HG03378 (cell line): ENCODE data around the gene FRK.
A peak's percentile ranks its signal among the peaks of the same experiment; 100 is the strongest.
"Not testable (repeated sequence)": the region's sequence is repeated elsewhere in the genome, so short reads cannot be mapped to it uniquely, and the experiment has no call there.

ENCODE experiments used
- ATAC-seq: cut with Tn5 transposase; IDR thresholded peaks from one replicate; pipeline ENCODE4 v1.9.1; 2021; ENCODE audit warnings: mild to moderate bottlenecking, moderate library complexity; ENCODE audit not compliant: unreplicated experiment

FRK gene

DNA sequence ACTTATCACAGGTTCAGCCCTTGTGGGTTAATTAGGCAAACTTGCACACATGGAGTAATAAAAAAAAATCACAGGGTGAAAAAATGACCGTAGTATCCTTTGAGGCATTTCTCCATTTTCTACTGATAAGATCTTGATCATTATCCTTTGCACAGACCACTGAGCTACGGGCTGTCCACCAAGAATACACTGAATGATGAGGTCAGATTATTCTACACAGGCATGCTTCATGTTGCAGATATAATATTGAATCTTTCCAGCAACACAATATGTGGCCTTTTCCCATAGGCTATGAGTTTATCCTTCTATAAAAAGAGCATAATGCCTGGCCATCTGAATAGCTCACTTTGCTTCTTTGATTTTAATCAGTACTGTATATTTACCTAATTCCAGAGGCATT, 168.9 kb downstream of the FRK start:
- no peak for ATAC-seq

DNA sequence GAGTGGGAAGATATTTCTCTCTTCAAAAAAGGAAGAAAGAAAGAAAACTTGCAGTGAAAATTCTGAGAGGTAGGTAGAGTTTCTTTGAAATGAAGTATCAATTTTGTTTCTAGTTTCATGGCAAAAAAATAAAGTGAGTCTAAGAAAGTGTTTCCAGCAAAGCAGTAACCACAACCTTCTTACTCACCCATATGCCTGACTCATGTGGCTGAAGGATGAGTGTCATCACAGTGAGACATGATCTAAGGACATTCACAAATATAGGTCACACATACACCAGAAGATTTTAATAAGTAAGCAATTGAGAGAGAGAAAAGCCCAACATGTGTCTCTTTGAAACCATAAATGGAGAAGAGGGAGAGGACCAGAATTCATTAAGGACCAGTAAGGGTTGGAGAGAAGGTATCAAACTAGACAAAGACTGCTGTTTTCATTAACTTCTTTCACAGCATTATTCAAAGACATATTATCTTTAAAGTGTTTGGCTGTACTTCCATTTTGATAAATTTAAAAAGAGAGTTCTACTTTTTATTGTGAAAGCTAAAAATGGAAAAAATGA, 169.5 kb downstream of the FRK start:
- peak; percentile 98 for ATAC-seq

DNA sequence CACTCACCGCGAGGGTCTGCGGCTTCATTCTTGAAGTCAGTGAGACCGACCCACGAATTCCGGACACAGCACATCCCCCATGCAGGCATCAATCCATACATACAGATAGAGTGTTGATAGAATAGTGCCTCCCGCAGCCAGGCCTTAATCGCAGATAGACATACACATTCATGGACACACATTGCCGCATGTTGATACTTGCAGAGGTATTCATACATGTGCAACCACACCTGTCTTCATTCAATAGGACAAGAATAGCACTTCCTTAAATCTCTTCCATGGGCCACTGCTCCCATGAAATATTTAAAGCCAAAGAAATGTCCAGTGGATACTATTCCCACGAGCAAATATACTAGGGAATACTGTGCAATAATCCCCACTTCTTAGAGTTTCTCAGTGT, 170.5 kb downstream of the FRK start:
- ATAC-seq = no peak

DNA sequence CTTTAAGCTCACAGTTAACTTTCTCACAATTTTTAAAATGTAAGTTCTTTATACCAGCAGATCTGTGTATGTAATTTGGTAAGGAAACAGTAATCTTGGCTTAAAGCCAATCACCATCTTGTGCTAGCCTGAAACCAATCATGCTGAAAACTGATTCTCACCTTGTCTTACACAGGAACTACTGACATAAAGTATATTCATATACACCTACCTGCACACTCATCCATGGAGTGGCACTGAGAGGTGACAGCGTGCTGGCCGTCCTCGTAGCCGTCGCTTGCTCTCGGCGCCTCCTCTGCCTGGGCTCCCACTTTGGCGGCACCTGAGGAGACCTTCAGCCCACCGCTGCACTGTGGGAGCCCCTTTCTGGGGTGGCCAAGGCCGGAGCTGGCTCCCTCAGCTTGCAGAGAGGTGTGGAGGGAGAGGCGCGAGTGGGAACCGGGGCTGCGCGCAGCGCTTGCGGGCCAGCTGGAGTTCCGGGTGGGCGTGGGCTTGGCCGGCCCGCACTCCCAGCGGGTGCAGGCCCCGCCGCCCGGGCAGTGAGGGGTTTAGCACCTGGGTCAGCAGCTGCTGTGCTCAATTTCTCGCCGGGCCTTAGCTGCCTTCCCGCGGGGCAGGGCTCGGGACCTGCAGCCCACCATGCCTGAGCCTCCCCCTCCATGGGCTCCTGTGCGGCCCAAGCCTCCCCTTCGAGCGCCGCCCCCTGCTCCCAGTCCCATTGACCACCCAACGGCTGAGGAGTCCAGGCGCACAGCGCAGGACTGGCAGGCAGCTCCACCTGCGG, 171.8 kb downstream of the FRK start:
- not testable (repeated sequence) for ATAC-seq

DNA sequence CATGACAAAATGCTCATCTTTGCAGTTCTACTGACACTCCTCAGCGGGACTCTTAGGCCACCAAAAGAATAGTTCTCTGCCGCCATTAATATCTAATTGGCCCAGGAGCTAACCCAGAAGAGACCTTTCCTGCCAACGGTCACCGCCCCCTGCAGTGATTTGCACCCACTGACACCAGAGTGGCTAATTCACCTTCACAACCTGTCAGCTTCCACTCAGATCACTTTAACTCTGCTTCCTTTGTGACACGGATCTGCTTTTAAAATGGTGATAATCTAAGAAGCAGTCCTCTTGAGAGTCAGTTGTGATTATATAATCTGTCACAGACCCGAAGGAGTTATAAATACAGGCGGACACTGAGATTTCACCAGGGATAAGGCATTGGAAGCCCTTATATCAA, 172.8 kb downstream of the FRK start:
- no peak for ATAC-seq

DNA sequence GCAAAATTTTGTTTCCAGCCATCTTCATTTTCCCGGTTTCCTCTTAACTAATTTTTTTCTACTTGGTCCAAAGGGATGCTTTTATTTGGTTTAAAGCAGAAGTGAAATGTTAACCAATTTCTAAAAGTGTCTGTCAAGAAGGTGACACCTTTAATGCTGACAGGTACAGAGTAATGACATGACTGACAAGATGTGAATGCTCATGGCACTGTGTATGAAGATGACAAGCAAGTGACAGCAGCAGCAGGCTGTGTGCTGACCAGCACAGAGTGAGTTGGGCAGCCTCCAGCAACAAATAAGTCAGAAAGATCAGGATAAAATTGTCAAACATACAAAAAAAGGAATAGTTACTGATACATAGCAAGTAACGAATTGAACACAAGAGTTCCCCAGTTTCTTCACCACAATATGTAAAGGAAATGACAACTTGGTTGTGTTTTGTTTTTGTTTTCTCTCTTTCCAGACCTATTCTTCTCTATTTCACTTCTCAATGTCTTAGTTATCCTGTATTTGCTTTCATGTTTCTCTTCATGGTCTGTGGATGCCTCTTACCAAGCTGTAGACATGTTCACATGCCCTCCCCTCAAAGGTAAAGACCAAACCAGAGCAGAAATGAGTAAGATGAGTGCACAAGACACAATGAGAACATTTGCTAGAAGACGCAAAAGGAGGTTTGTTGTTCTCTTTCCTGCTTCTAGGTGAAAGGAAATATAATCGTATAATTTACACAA, 174.9 kb downstream of the FRK start:
- no peak for ATAC-seq

DNA sequence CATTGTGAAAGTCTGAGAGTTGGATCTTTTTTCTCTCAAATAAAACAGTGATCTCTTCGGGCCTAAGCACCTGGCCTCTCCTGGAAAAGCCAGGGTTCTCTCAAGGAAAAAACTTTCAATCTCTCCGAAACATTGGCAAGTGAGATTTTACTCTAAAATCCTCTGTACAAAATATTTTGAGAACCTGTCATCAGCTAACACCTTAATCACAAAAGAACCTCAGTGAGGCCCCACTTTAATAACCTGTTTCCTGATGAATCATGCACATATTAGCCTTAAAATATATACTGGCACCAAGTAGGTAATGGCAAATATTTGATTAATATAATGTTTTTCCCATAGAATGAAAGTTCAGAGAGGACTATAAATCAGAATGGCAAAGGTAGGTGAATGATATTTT, 177.9 kb downstream of the FRK start:
- no peak for ATAC-seq

DNA sequence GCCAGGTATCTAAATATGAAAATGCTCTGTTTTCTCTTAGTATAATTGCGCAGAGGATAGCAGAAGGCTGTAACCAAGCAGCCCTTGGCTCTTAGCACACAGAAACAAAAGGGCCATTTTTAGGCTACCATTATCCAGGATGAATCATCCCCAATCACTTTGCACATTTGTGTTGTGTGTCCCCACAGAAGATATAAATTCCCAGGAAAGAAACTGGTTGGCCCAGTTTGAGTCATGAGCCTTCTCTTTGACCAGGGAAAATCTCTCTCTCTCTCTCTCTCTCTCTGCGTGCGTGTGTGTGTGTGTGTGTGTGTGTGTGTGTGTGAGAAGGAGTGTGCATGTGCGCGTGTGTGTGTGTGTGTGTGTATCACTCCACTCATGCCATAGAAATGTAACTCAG, 178.5 kb downstream of the FRK start:
- ATAC-seq = no peak
